GM18499 (cell line): ENCODE results near the gene SORCS2.

Experiments
- ATAC-seq: cut with Tn5 transposase; IDR thresholded peaks from one replicate; pipeline ENCODE4 v1.9.1; 2021; ENCODE audit warnings: moderate number of reproducible peaks; ENCODE audit not compliant: insufficient read depth, unreplicated experiment

Gene SORCS2

GRCh38 chr4:7395645-7396044 is 203.3 kb downstream of the SORCS2 start:
- no peak for ATAC-seq

DNA sequence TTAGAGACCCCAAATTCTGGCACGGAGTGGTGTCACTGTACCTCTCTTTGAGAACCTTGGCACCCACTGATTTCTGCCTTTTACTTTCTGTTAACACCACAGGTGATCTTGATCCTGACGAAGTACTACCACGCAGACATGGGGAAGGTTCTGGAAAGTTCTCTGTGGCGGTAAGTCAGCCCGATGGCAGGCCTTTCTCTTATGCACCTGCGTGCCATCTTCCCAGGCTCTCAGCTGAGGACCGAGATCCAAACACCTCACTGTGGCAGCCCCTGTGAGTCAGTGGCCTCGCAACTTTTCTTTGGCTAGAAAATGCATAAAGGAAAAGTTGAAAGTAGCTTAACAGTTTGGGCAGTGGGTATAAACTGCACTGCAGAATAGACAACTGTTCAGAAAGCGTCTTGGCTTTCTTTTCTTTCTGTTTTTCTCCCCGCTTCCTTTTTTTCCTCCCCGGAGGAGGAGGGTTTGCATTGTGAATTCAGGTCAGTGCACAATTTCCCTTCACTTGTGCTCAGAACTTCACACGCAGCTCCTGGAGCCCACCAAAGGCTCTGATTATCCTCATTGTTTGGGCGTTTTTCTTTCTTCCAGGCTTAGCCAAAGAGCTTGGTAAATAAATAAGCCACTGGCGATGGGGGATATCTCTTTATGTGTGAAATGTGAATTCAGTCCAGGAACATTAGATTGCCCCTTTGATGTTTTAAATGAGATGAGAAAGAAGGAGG is 204.0 kb downstream of the SORCS2 start:
- no peak for ATAC-seq

DNA sequence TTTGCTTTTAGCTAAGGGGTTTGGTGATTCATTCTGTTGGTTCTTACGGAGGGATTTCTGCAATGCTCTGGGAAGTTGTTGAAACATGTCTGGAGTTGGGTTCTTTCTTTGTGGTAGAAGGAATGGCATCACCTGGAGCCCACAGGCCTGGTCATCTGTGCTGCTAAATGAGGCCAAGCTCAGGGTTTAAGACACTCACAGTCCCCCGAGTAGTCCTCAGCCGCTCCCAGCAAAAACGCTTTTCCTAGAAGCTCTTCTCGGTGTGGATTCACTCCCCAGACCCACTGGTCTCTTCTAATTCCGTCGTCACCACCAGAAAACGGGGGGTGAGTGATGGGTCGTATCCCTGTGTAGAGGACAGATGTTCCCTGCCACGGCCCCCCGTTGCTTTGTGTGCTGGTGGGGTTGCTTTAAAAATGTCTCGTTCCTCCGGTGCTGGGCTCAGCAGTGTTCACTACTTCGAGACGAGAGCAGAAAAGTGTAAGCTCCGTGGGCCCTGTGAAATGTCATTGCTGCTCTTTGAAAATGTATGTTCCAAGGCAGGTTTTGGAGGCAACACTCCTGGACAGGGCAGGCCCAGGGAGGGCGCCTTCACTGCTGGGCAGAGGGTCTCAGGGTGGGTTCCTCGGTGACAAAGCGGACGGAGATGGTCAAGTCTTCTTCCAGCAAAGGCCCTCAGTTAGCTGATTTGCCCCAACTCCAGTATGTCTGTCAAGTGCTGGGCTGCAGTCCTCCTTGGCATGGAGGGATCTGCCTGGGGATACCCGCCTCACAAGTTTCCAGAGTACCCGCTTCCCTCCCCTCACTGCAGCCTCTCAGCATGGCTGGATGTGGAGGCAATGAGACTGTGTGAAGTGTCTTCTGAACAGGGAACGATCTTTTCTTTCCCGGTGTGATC is 205.1 kb downstream of the SORCS2 start:
- no peak for ATAC-seq

- no peak for ATAC-seq
Measured at GRCh38 chr4:7398104-7398423, 205.7 kb downstream of the SORCS2 start.

- ATAC-seq = no peak
Measured at GRCh38 chr4:7398788-7399439, 206.6 kb downstream of the SORCS2 start.

- ATAC-seq = no peak
Measured at GRCh38 chr4:7399440-7400234, 207.3 kb downstream of the SORCS2 start.

DNA sequence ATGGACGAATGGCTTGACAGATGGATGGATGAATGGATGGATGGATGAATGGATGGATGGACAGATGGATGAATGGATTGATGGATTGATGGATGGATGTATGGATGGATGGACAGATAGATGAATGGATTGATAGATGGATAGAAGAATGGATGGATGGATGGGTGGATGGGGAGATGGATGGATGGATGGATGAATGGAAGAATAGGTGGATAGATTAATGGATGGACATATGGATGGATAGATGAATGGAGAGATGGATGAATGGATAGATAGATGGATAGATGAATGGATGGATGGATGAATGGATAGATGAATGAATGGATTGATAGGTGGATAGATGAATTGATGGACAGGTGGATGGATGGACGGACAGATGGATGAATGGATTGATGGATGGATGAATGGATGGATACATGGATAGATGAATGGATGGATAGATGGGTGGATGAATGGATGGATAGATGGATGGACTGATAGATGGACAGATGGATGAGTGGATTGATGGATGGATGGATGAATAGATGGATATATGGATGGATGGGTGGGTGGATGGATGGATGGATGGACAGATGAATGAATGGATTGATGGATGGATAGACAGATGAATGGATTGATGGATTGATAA is 208.4 kb downstream of the SORCS2 start:
- ATAC-seq = no peak

DNA sequence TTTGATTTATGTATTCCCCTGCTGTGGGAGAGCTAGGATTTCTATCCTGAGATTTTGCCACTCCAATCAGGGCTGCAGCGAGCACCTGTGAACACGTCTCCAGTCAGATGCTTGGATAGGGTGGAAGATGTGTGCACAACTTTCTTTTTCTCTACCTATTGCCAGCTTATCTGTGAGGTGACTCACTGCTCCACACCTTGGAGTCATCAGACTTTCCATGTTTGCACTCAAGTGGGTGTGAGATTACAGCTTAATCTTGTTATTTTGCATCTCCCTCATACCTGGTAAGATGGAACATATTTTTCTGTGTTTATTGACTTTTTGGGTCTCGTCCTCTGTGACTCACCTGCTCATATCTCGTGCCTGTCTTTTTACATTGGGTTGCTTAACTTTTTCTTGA is 210.2 kb downstream of the SORCS2 start:
- ATAC-seq = no peak

DNA sequence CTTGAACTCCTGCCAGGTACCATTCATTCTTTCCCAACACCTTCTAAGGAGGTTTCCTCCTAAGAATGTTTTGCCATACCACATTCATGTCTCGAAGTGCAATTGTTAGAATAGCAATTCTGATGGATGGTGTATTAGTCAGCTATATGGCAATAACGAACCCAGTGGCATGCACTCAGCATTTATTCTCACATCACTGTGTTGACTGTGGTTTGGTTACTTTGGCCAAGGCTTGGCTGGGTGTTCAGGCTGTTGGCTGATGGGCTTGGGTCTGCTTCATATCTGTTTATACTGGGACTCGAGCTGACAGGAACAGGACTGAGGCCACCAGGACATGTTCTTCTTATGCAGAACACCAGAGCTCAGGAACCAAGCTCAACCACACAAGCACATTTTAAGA is 210.7 kb downstream of the SORCS2 start:
- ATAC-seq = no peak

DNA sequence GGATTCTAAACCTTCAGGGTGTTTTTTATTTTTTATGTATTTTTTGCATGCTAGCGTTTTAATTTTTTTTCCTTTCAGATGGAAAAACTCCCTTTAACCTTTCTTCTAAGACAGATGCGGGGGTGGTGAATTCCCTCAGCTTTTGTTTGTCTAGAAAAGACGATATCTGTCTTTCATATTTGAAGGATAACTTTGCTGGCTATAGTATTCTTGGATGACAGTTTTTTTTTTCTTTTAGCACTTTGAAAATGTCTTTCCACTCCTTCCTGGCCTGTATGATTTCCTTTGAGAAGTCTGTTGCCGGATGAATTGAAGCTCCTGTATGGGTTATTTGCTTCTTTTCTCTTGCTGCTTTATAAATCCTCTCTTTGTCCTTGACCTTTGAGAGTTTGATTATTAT is 215.8 kb downstream of the SORCS2 start:
- ATAC-seq = no peak

DNA sequence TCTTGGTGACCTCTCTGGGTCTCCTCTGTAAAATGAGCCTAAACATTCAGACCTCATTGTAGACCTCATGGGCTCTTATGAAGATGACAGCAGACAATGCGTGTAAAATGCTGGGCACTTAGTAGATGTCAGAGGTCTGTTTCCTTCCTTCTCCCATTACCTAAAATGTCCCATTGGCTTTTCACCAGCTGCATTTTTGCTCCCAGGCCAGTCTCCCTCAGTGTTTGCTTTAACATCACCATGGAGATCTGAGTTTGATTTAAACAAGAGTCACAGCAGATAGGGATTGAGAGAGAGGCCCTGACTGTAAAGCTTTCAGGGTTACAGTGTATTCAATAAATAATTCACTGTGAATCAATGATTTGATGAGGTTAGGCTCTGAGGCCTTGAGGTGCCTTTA is 218.1 kb downstream of the SORCS2 start:
- no peak for ATAC-seq

GRCh38 chr4:7411491-7411890 is 219.2 kb downstream of the SORCS2 start:
- no peak for ATAC-seq

DNA sequence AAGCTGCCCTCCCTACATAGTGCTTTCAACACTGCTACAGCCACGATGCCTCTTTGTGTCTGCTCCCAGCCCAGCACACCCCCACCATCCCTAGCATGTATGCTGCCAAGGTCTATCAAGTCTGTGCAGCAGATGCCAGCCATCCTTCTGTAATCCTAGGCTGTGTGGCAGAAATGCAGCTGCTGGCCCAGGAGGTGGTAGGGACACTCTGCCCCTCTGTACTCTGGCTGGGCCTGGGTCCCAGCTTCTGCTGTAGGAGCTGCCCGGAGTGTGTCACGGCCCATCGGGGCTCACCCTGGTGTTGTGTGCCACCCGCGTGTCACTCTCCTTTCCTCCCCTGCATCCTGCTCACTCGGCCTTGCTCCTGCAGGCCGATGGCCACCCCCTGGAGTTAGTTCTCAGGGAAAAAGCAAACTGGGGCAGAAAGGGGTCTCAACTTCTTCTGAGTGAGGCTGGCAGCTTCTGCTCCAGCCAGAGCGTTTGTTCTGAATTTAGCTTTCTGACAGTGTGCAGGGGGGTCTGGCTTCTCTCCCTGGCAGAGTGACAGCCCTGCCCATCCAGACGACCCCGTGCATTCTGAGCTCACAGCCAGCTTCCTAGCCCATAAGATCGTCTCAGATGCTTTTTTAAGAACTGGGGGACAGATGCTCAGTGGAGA is 219.7 kb downstream of the SORCS2 start:
- no peak for ATAC-seq

- ATAC-seq = no peak
Measured at GRCh38 chr4:7412554-7412912, 220.2 kb downstream of the SORCS2 start.

DNA sequence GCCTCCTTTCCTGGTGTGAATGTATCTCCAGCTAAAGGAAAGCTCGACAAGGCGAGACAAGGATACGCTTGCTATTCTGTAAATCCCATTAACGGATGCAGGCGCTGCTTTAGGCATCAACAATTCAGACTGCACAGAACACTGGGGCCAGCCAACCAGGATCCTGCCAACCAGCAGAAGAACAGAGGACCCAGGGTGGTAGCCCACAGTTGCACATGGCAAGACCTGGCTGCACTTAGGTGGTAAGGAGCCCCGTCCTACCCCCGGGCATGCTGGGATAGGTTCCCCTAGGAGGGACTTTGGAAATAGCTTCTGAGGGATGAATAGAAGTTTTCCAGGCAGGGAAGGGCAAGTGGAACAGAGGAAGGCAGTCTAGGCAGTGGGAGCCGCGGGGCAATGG is 221.7 kb downstream of the SORCS2 start:
- ATAC-seq = no peak

DNA sequence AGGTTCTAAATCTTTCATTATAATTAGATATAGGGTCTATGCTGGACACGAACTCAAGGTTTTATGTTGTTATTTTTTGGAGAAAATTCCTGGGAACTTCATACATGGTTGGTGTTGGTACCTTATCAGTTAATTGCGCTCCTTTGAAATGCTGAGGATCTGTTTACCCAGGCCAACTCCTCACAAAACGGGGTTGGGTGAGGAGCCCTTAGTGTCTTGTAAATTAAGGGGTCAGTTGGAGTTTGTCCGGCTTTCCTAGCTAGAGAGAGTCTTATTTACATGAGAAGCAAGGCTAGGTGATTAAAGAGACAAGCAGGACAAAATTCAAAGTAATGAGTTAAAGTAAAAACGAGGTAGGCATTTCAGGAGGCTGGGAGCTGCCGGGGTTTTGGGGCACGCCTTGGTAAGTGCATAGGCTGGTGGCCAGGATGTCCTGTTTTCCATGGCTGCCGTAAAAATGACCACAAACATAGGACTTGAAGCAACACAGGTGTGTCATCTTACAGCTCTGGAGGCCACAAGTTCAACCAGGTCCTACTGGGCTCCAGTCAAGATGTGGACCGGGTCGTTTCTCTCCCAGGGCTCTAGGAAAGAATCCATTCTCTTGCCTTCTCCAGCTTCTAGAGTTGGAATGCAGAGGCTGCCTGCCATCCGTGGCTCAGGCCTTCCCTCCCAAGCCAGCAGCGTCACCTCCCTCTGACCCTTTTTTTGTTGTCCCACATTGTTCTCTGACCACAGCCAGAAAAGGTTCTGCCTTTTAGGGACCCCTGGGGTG is 222.6 kb downstream of the SORCS2 start:
- ATAC-seq = no peak

DNA sequence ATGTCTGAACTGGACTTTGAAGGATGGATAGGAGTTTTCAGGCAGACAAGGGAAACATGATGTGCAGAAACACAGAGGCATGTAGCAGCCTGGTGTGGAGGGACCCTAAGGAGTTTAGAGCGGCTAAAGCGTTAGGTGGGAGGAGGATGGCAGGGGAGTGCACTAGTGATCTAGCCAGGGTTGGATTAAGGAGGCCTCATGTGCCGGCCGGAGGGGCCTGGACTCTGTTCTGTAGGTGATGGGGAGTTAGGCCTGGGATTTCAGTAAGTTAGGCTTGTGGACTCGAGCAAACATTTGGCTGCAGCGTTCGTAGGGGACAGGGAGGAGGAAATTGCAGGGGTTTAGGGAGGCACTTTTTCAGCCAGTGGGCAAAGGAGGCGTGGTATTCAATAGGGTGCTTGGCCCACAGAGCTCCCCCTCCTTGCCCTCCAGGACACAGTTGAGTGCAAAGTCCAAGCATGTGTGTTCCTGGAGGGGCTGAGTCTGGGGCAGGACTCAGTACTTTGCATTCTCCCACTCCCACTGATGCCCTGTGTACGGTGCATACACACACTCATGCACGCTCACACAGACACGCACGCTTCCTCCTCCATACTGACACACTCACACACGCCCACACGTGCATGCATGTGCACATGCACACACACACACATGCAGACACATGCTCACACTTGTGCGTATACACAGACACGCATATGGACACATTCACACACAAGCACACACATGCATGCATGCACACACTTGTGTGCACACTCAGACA is 223.8 kb downstream of the SORCS2 start:
- ATAC-seq = no peak

GRCh38 chr4:7416745-7417432 is 224.6 kb downstream of the SORCS2 start:
- ATAC-seq = no peak
